Measurements from ENCODE around the gene RFTN1.

Gene RFTN1

DNA sequence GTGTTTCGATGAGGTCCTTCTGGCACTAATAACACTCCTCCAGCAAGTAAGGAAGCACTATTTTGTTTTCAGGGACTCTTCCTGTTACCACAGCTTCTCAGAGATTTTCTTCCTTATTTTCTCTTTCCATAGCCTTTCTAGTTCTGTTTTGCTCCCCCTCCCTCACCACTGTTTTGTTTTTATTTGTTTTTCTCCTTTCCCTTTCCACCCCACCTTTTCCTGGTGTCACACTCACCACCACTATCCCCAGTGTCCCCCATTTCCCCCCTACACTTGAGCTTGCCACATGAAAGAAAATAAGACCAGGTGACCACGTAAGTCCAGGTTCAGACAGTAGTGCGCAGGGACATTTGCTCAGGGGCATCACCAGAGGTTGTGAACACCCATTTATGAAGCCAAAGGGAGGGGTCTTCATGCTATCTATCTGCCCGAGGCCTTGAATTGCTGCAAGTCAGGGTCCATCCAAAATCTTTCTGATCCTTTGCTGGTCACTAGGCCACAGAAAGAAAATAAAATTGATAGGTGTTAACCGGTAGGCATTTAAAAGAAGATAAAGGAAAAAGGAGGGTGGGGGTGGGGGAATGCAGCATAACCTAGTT lies 1.4 kb upstream of the RFTN1 start:
- no peak overlapping the region for H3K4me3 ChIP-seq (ENCODE audit: low read depth, low read length)
- DNase-seq (ENCODE audit: low read depth, low spot score): no peak
- POLR2A ChIA-PET: no interaction called here
- TF ChIP-seq, protein P1, sequence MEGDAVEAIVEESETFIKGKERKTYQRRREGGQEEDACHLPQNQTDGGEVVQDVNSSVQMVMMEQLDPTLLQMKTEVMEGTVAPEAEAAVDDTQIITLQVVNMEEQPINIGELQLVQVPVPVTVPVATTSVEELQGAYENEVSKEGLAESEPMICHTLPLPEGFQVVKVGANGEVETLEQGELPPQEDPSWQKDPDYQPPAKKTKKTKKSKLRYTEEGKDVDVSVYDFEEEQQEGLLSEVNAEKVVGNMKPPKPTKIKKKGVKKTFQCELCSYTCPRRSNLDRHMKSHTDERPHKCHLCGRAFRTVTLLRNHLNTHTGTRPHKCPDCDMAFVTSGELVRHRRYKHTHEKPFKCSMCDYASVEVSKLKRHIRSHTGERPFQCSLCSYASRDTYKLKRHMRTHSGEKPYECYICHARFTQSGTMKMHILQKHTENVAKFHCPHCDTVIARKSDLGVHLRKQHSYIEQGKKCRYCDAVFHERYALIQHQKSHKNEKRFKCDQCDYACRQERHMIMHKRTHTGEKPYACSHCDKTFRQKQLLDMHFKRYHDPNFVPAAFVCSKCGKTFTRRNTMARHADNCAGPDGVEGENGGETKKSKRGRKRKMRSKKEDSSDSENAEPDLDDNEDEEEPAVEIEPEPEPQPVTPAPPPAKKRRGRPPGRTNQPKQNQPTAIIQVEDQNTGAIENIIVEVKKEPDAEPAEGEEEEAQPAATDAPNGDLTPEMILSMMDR (IDR thresholded peaks at IDR 0.05; ENCODE audit: insufficient read depth, low read length, missing control alignments): no peak
- CTCF ChIA-PET: interaction anchor here (0.7 to 5.7 kb wide), 6 partner anchors 11 to 233 kb away, joined by 3 to 166 read pairs (median 12); no protein-coding TSS in a partner anchor

DNA sequence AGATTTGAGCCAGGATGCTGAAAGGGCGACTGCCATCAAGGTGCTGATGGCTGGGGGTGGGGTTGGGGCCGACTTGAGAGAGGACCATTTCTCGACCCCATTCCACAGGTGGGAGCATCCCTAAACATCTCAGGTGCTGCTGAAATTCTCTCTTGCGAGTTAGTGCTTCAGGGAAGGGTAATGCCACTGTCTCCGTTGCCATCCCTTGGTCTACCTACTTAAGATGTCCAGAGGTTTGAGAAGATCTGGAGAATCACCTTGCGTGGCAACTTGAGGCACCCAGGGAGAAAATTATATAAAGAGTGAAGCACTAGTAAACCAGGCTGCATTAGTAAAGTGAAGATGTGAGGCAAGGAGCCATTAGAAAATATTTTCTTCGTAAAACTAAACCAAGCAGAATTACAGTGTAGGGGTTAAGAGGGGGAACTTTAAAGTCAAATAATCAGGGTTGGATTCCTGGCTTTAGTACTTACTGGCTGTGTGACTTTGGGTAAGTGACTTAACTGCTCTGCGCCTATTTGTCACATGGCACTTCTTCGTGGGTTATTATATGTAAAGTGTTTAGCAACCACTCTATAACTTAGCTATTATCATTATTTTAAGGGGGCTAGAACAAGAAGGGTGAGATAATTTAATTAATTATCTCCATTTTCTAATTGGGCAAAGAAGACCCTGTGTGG lies 662 bp upstream of the RFTN1 start:
- ChIA-PET POLR2A (no interaction called here), CTCF (interaction anchor here (0.7 to 5.7 kb wide), 3 partner anchors 31 to 222 kb away, joined by 3 to 166 read pairs (median 3); no protein-coding TSS in a partner anchor)
- DNase-seq (ENCODE audit: low read depth, low spot score): no peak
- TF ChIP-seq, protein P1 (IDR thresholded peaks at IDR 0.05; ENCODE audit: insufficient read depth, low read length, missing control alignments): no peak
- H3K4me3 ChIP-seq (ENCODE audit: low read depth, low read length): peak overlapping the region; percentile 92

DNA sequence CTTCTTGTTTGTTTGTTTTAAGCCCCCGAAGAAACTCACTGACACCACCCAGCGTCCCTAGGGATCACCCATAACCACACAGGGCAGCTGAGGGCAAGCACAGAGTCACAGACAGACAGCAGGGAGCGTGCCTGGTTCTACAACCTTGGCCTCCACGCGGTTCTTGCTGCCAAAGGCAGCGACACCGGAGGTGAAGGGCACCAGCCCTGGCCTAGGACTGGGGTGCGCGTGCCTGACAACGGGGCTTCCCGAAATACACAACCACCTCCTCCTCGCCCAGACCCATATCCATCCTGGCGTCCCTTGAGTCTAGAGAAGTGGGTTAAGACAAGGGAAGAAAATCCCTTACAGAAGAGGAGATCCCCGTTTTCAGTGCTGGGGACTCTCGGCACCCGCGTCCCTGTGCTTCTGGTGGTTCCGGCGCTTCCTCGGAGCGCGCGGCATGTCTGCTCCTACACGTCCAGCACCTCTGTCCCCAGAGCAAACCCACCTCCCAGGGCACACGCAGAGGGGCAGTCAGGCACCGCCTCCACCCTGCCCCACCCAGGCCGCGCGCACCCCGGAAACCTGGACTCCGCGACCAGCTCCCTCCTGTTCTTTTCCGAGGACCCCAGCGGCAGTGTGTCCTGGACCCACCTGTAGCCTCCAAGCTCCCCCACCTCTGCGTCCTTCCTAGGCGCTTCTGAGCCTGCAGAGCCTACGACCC lies 911 bp downstream of the RFTN1 start:
- DNase-seq (ENCODE audit: low read depth, low spot score): no peak
- ChIA-PET POLR2A (interaction anchor here (1.4 kb wide), 1 partner anchor 28 kb away, joined by 5 read pairs; no protein-coding TSS in a partner anchor), CTCF (interaction anchor here (1.0 to 4.7 kb wide), 8 partner anchors 13 to 243 kb away, joined by 3 to 19 read pairs (median 4); no protein-coding TSS in a partner anchor)
- TF ChIP-seq, protein P1 (IDR thresholded peaks at IDR 0.05; ENCODE audit: insufficient read depth, low read length, missing control alignments): no peak
- peak overlapping the region; percentile 92 for H3K4me3 ChIP-seq (ENCODE audit: low read depth, low read length)

DNA sequence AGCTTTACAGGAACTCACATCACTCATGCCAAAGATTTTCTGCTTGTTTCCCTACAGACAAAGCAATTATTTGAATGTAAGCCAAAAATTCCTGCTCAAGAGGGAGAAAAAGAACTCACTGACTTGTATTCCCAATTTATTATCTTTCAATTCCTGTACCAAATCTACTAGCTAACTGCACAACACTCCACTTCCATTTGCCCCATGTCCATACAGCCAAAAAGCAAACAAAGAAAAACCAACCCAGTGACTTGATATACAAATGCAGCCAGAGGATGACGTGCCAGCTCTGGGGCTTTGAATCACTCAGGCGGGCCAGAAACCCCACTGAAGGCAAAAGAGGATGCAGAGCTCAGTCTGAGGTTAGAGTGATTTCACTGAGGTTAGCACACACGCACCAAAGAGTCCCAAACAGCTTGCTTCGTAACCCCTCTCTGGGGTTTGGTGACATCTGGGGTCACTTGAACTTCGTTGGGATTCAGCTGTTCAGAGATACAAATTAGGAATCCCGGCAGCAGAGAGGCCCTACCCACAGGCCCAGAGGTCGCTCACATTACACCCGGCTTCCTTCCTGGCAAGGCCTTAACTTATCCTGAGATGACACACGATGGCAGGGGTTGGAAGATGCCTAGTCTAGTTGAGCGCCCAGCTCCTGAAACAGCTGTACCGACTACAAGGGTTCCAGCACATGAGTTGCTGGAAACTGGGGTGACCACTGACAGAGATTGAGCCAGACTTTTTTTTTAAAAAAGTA lies 1.6 kb downstream of the RFTN1 start:
- peak overlapping the region; percentile 92 for H3K4me3 ChIP-seq (ENCODE audit: low read depth, low read length)
- peak; percentile 28 for DNase-seq (ENCODE audit: low read depth, low spot score)
- POLR2A ChIA-PET: interaction anchor here (0.9 to 1.4 kb wide), 2 partner anchors 28 to 247 kb away, joined by 3 to 5 read pairs; partner anchors contain the start of genes DPH3 and OXNAD1
- CTCF ChIA-PET: interaction anchor here (0.6 to 4.7 kb wide), 7 partner anchors 25 to 240 kb away, joined by 3 to 19 read pairs (median 3); no protein-coding TSS in a partner anchor
- TF ChIP-seq, protein P1 (IDR thresholded peaks at IDR 0.05; ENCODE audit: insufficient read depth, low read length, missing control alignments): no peak

DNA sequence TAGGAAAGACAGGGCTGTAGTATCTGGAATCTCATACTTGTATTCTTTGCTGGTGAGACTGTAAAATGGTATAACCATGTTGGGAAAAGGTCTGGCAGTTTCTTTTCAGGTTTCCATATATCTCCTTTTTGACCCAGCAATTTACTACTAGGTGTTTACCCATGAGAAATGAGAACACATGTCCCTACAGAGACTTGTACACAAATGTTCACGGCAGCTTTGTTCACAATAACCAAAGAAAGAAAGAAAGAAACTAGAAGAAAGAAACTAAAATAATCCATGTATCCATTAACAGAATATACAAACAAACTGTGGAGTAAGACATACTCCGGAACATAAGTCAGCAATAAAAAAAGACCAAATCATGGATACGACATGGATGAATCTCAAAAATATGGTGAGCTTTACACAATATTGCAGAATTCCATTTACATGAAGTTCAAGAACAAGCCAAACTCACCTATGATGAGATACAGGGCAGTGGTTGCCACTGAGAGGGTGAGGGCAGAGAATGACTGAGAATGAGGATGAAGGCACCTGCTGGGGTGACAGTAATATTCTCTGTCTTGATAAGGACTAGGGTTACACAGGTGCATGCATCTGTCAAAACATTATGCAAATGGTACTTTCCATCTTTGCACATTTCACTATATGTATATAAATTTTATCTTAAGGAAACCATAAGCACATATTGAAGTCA lies 2.7 kb downstream of the RFTN1 start:
- H3K4me3 ChIP-seq (ENCODE audit: low read depth, low read length): no peak overlapping the region
- no peak for DNase-seq (ENCODE audit: low read depth, low spot score)
- TF ChIP-seq, protein P1 (IDR thresholded peaks at IDR 0.05; ENCODE audit: insufficient read depth, low read length, missing control alignments): no peak
- ChIA-PET CTCF (interaction anchor here (1.0 to 4.7 kb wide), 8 partner anchors 10 to 222 kb away, joined by 3 to 19 read pairs (median 4); no protein-coding TSS in a partner anchor), POLR2A (interaction anchor here (0.9 kb wide), 1 partner anchor 246 kb away, joined by 3 read pairs; the partner anchor contains the start of genes DPH3 and OXNAD1)

Measured in AG04449 (cell line).